Trophoblast cell (in vitro differentiated cells and primary cell): ENCODE data around the gene SMARCAL1.
A peak's percentile ranks its signal among the peaks of the same experiment; 100 is the strongest.
"Not testable (repeated sequence)": the region's sequence is repeated elsewhere in the genome, so short reads cannot be mapped to it uniquely, and the experiment has no call there.

Experiments used
- DNase-seq, 2 donors: peaks; one replicate each; pipeline ENCODE4 v3.0.0-alpha.2; 2016
- H2AFZ ChIP-seq: 2 replicates; pipeline ENCODE4 v1.6.1; 2013; ENCODE audit warnings: low read length, moderate library complexity, mild to moderate bottlenecking; ENCODE audit not compliant: insufficient read depth, poor library complexity
- H2AK5ac ChIP-seq: 2 replicates; pipeline ENCODE4 v1.6.1; 2013; ENCODE audit warnings: mild to moderate bottlenecking, low read length
- H2BK120ac ChIP-seq: 2 replicates; pipeline ENCODE4 v1.6.1; 2013; ENCODE audit warnings: low read length, mild to moderate bottlenecking, moderate library complexity; ENCODE audit not compliant: insufficient read depth, poor library complexity
- H2BK12ac ChIP-seq: 2 replicates; pipeline ENCODE4 v1.6.1; 2013; ENCODE audit warnings: mild to moderate bottlenecking, low read length, moderate library complexity
- H2BK5ac ChIP-seq: 2 replicates; pipeline ENCODE4 v1.6.1; 2013; ENCODE audit warnings: low read length, low read depth, moderate library complexity, mild to moderate bottlenecking; ENCODE audit not compliant: poor library complexity
- H3K14ac ChIP-seq: 2 replicates; pipeline ENCODE4 v1.6.1; 2013; ENCODE audit warnings: mild to moderate bottlenecking, low read length
- H3K18ac ChIP-seq: 2 replicates; pipeline ENCODE4 v1.6.1; 2013; ENCODE audit warnings: mild to moderate bottlenecking, low read length
- H3K23ac ChIP-seq: 2 replicates; pipeline ENCODE4 v1.6.1; 2013; ENCODE audit warnings: low read length
- H3K27ac ChIP-seq: 2 replicates; pipeline ENCODE4 v1.5.1; 2013; ENCODE audit warnings: low read depth, mild to moderate bottlenecking, inconsistent platforms, low read length, moderate library complexity
- H3K27me3 ChIP-seq: 2 replicates; pipeline ENCODE4 v1.6.1; 2013; ENCODE audit warnings: inconsistent platforms, mild to moderate bottlenecking, low read length, moderate library complexity; ENCODE audit not compliant: insufficient read depth
- H3K36me3 ChIP-seq, 2 experiments: 1 replicate in 1 of 2; 2 replicates in 1 of 2; pipeline ENCODE4 v1.6.1; 2013; ENCODE audit warnings: low read length in 2 of 2, mild to moderate bottlenecking in 2 of 2, moderate library complexity in 1 of 2; ENCODE audit not compliant: insufficient read depth in 2 of 2, control insufficient read depth in 1 of 2
- H3K4ac ChIP-seq: 2 replicates; pipeline ENCODE4 v1.6.1; 2013; ENCODE audit warnings: low read depth, mild to moderate bottlenecking, low read length, moderate library complexity
- H3K4me1 ChIP-seq, 2 experiments: 1 replicate in 1 of 2; 2 replicates in 1 of 2; pipeline ENCODE4 v1.6.1; 2013; ENCODE audit warnings: low read length in 2 of 2, mild to moderate bottlenecking in 2 of 2, moderate library complexity in 1 of 2; ENCODE audit not compliant: insufficient read depth in 2 of 2, control insufficient read depth in 1 of 2
- H3K4me2 ChIP-seq: 2 replicates; pipeline ENCODE4 v1.6.1; 2013; ENCODE audit warnings: inconsistent platforms, mild to moderate bottlenecking, low read length, moderate library complexity
- H3K4me3 ChIP-seq: 2 replicates; pipeline ENCODE4 v1.5.1; 2013; ENCODE audit warnings: mild to moderate bottlenecking, low read depth, low read length, inconsistent platforms
- H3K79me1 ChIP-seq: one replicate; pipeline ENCODE4 v1.6.1; 2013; ENCODE audit warnings: low read length
- H3K79me2 ChIP-seq: 2 replicates; pipeline ENCODE4 v1.6.1; 2013; ENCODE audit warnings: low read length, mild to moderate bottlenecking; ENCODE audit not compliant: control insufficient read depth, insufficient read depth, poor library complexity
- H3K9ac ChIP-seq: 2 replicates; pipeline ENCODE4 v1.6.1; 2013; ENCODE audit warnings: mild to moderate bottlenecking, low read length
- H3K9me3 ChIP-seq: 2 replicates; pipeline ENCODE4 v1.6.1; 2013; ENCODE audit warnings: low read depth, mild to moderate bottlenecking, control low read depth, inconsistent platforms, low read length; ENCODE audit not compliant: insufficient read depth
- H4K12ac ChIP-seq: 2 replicates; pipeline ENCODE4 v1.6.1; 2013; ENCODE audit warnings: low read depth, mild to moderate bottlenecking, low read length, moderate library complexity
- H4K8ac ChIP-seq: 2 replicates; pipeline ENCODE4 v1.6.1; 2013; ENCODE audit warnings: low read depth, mild to moderate bottlenecking, low read length, moderate library complexity
- H4K91ac ChIP-seq: one replicate; pipeline ENCODE4 v1.6.1; 2013; ENCODE audit warnings: low read depth, mild to moderate bottlenecking, low read length, moderate library complexity
- WGBS: extraction: QIAGEN DNeasy Blood & Tissue Kit; methylation state at CpG from one replicate; pipeline ENCODE4 v1.1.7; 2013; ENCODE audit warnings: missing lambda C conversion rate; ENCODE audit not compliant: insufficient read length, insufficient coverage; ENCODE audit errors: extremely low coverage; 5-methylcytosine and 5-hydroxymethylcytosine counted together

SMARCAL1 gene

GRCh38 chr2:216517447-216518225 lies 105.4 kb downstream of the SMARCAL1 start:
- Histone ChIP-seq H3K79me2 (no peaks in the 10 kb centered on the region), H3K4ac (no peak overlapping the region), H4K12ac (no peak overlapping the region), H3K4me3 (no peak overlapping the region), H3K79me1 (no peaks in the 10 kb centered on the region), H3K4me2 (no peak overlapping the region), H3K27ac (no peak overlapping the region), H3K9ac (no peak overlapping the region), H2BK120ac (no peak overlapping the region), H3K4me1 (peaks cover 0 to 8% of the 10 kb centered on the region in 2 experiments), H3K9me3 (no peaks in the 10 kb centered on the region), H3K23ac (no peak overlapping the region), H3K14ac (no peak overlapping the region), H4K91ac (no peak overlapping the region), H3K27me3 (no peaks in the 10 kb centered on the region), H2BK5ac (no peak overlapping the region), H2AK5ac (no peak overlapping the region), H2BK12ac (no peak overlapping the region), H3K36me3 (peaks cover 0 to 7% of the 10 kb centered on the region in 2 experiments), H2AFZ (no peak overlapping the region), H3K18ac (no peak overlapping the region), H4K8ac (no peak overlapping the region)
- no peak for DNase-seq
- no CpG with 5 or more reads among the region's 4 CpGs for WGBS

DNA sequence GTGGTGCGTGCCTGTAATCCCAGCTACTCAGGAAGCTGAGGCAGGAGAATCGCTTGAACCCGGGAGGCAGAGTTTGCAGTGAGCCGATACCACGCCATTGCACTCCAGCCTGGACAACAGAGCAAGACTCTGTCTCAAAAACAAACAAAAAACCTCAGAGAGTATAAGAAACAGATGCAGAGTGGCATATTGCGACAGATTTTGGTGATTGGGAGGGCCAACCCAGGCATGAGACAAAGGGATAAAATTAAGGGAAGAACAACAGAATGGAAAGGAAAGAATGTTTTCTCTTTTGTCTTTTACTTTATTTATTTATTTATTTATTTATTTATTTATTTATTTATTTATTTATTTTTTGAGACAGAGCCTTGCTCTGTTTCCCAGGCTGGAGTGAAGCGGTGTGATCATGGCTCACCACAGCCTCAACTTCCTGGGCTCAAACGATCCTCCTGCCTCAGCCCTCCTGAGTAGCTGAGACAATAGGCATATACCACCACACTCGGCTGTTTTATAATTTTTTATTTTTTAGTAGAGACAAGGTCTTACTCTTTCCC lies 106.4 kb downstream of the SMARCAL1 start:
- not testable (repeated sequence) for H2BK12ac ChIP-seq, H4K8ac ChIP-seq, H4K91ac ChIP-seq, H3K18ac ChIP-seq, H2AK5ac ChIP-seq, H2BK5ac ChIP-seq, H4K12ac ChIP-seq, H3K9ac ChIP-seq, H2BK120ac ChIP-seq, H3K4me2 ChIP-seq, H3K27me3 ChIP-seq, H3K14ac ChIP-seq, H3K4me1 ChIP-seq, H3K4me3 ChIP-seq, H3K9me3 ChIP-seq, H2AFZ ChIP-seq, H3K4ac ChIP-seq, DNase-seq, H3K79me2 ChIP-seq, H3K36me3 ChIP-seq, H3K23ac ChIP-seq, H3K27ac ChIP-seq, H3K79me1 ChIP-seq
- WGBS, result no CpG with 5 or more reads among the region's 9 CpGs

GRCh38 chr2:216519154-216519762 lies 107.0 kb downstream of the SMARCAL1 start:
- H3K4me1 ChIP-seq, result peaks cover 0 to 8% of the 10 kb centered on the region in 2 experiments
- H3K4me2 ChIP-seq, result no peak overlapping the region
- no peak overlapping the region for H2BK5ac ChIP-seq
- H4K8ac ChIP-seq, result no peak overlapping the region
- no CpG with 5 or more reads among the region's 3 CpGs for WGBS
- no peak overlapping the region for H3K14ac ChIP-seq
- H2AFZ ChIP-seq, result no peak overlapping the region
- no peak overlapping the region for H3K27ac ChIP-seq
- no peak overlapping the region for H4K12ac ChIP-seq
- no peak overlapping the region for H3K9ac ChIP-seq
- H3K18ac ChIP-seq, result no peak overlapping the region
- H2BK12ac ChIP-seq, result no peak overlapping the region
- no peaks in the 10 kb centered on the region for H3K79me2 ChIP-seq
- no peak overlapping the region for H3K4ac ChIP-seq
- DNase-seq, result peak; percentile 55 to 88
- no peak overlapping the region for H2BK120ac ChIP-seq
- no peaks in the 10 kb centered on the region for H3K79me1 ChIP-seq
- no peak overlapping the region for H4K91ac ChIP-seq
- H3K4me3 ChIP-seq, result no peak overlapping the region
- H3K9me3 ChIP-seq, result no peaks in the 10 kb centered on the region
- H3K36me3 ChIP-seq, result peaks cover 0 to 7% of the 10 kb centered on the region in 2 experiments
- H3K27me3 ChIP-seq, result no peaks in the 10 kb centered on the region
- H3K23ac ChIP-seq, result no peak overlapping the region
- no peak overlapping the region for H2AK5ac ChIP-seq

DNA sequence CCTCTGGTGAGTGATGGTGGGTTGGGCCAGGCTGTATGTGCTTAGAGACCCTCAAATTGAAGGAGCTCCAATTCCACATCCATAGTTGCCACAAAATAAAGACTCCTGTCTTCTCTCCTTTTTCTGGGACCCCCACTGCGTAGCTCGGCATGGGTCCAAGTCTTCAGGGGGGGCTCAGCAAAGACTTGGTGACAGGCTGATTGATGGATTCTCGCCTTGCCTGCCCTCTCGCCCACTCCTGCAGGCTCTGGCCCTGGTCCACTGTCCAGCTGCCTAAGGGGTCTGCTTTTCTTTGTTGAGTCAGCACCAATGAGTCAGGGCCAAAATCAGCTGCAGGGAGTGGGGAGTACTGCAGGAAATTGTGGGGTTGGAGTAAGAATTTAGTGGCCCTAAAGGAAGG lies 107.8 kb downstream of the SMARCAL1 start:
- Histone ChIP-seq H4K12ac (no peak overlapping the region), H3K27me3 (no peaks in the 10 kb centered on the region), H3K9ac (no peak overlapping the region), H4K91ac (no peak overlapping the region), H3K79me1 (no peaks in the 10 kb centered on the region), H3K27ac (no peak overlapping the region), H2AFZ (no peak overlapping the region), H3K4ac (no peak overlapping the region), H3K14ac (no peak overlapping the region), H4K8ac (no peak overlapping the region), H3K4me2 (no peak overlapping the region), H3K4me3 (no peak overlapping the region), H2BK12ac (no peak overlapping the region), H3K4me1 (peaks cover 0 to 8% of the 10 kb centered on the region in 2 experiments), H2BK120ac (no peak overlapping the region), H3K23ac (no peak overlapping the region), H2BK5ac (no peak overlapping the region), H3K9me3 (no peaks in the 10 kb centered on the region), H3K18ac (no peak overlapping the region), H3K79me2 (no peaks in the 10 kb centered on the region), H3K36me3 (peaks cover 0 to 7% of the 10 kb centered on the region in 2 experiments), H2AK5ac (no peak overlapping the region)
- no CpG with 5 or more reads among the region's 4 CpGs for WGBS
- no peak for DNase-seq
